Subcutaneous adipose tissue (tissue), 4 donors: ENCODE data around the gene CXXC1. TPM values are rescaled to one million over a fixed set of nuclear protein-coding genes. Genes with fewer than 3 reads are reported as not detected.

ENCODE experiments used
- CTCF ChIP-seq: fragments of 450-650 bp; IDR thresholded peaks from one replicate; pipeline ENCODE4 v1.5.1; 2016; ENCODE audit warnings: low read depth, mild to moderate bottlenecking, control low read depth, antibody characterized with exemption, moderate library complexity
- total RNA-seq, 4 donors: library from RNA; depleted of rRNA; stranded (reverse); fragments of >200 nt; gene quantifications; one replicate each; pipeline ENCODE4 v1.1.0, GENCODE V29; 2016

CXXC1 gene
- total RNA-seq, 4 donors from 2014 or later = 33.6 to 85.9 (median 42.8) TPM

DNA sequence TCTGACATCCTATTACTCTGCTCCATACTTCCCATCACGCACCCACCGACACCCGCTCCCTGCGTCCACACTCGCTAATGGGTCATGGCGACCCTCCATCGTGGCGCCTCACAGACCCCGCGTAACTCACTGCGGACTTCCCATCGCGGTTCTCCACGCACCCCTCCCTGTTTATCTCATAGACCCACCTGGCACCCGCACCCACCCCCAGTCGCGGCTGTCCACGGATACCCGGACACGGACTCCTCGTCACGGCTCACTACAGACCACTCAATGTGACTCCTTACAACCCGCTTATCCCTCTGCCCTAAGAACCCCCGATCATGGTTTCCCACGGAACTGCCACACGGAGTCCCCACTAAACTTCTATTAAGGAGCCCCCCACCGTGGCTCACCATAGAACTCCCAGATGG is 458 bp downstream of the CXXC1 start:
- no peak for TF ChIP-seq CTCF

DNA sequence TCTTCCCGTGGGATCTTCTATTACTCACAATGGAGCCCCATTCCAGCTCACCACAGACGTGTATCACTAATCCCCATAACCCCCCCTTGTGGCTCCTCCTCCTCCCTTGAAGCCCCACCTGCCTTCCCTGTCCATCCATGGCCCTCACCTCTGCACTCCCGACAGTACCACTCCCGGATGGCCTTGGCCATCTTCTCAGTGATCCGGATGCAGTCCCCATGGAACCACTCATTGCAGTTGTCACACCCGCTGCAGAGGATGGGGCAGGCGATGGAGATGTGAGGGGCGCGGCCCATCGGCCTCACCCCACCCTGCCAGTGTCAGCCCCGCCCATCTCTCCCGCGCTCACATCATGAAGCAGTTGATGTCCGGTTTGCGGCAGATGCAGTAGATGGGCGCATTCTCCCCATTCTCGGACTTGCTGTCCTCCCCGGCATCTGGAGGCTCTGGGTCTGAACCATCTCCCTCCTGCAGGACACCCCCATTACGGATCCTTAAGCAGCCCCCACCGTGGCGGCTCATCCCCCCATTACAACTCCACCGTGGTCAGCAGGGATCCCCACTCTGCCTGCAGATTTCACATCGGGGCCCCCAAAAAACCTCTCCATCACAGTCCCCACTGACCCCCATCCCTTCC is 983 bp downstream of the CXXC1 start:
- TF ChIP-seq CTCF = no peak

DNA sequence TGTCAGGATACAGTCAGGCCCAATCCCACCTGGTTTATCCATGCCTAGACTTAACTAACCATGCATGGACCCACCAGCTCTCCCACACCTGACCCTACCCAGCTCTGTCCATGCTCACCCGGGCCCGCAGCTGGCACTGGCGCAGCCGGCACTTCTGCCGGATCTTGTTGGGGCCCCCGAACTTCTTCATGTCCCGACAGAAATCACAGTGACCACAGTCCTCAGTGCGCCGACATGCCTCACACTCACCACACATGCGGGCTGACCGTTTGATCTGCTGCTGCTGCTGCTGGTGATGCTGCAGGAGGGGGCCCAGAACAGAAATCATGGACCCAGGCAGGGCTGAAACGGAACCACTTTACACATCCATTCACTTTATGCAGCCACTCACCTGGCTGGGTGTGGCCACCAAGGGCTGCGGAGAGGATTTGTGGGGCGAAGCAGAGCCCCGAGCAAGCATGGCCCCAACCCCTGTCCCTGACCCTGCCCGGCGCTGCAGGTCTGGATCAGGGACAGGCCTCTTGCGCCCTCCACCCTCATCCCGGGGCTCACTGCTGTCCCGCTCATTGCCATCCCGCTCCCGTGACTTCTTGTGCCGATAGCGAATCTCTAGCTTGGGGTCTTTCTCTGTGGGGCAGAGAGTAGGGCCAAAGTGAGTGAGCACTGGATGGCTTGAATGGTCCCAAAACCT is 1.7 kb downstream of the CXXC1 start:
- TF ChIP-seq CTCF = no peak

DNA sequence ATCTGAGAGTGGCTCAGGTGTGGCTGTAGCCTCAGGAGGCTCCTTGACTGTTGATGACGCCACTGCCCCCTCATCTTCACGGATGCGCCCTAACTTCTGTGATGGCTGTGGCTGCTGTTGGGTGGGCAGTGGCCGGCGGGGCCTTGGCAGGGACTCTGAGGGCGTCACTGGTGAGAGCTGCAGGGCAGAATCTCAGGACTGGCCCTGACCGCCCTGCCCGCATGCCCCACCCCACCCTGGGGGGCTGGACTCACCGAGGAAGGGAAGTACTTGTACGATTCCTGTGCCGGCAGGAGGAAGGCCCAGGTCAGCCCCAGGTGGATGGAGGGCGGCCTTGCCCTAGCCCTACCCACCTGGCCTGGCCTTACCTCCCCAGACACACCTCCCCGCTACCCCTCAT is 2.4 kb downstream of the CXXC1 start:
- TF ChIP-seq CTCF = no peak

DNA sequence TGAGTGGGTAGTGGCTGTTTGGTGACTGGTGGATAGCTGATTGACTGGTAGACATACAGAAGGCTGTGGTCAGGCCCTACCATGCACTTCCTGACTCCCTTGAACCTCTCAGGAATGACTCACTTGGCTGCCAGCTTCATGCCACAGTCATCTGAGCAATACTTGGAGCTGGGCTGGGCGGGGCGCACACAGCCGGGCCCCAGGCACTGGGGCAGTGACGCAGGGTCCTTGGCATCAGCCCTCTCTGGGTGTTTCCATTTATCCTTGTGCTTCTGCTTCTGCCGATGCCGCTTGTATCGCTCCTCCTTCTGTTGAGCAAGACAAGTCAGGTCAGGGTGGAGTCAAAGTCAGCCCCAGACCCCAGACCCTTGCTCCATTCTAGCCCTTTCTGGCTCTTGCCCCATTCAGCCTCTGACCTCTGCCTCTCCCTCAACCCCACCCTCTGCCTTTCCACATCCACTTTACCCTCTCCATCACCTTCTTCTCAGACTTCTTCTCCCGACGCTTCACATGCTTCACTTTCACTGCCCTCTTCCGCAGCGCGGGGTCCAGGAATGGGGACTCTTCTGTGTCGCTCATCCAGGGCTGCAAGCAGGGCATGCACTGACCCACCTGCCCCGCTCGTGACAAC is 3.1 kb downstream of the CXXC1 start:
- no peak for TF ChIP-seq CTCF

DNA sequence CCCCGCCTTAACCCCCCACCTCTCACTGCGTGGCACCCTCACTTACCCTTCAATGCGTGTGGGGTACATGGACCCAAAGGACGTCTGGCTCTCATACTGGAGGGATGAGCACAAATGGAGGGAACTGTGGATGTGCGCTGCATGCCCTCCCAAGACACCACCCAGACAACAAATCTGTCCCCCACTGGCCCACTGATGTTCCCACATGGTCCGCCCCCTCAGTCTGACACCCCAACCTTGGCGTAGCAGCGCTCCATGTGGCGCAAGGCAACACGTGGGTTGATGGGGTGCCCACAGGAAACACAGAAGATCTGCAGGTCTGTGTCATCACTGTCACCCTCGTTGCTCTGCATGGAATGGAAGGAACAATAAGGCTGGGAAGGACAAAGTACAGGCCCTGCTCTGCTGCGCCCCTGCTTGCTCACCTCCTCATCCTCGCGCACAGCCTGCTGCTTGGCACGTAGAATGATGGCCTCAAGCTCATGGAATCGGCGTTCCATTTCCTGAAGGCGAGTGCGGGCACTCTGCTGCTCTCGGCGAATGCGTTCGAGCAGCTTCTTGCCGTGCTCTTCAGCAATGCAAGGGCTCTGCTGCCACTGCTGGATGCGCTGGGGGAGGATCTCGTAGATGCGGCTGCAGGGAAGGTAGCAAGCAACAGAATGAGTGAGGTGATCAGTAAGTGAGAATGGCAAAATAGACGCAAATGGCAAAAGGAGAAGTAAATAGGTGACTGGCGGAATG is 3.9 kb downstream of the CXXC1 start:
- TF ChIP-seq CTCF = no peak
